Adrenal gland (tissue), 5 donors: ENCODE data around the gene HOXD11.

Experiments
- POLR2A ChIP-seq, 2 donors: fragments of 450-650 bp; IDR thresholded peaks; one replicate each; pipeline ENCODE4 v1.6.1; 2017; ENCODE audit warnings: antibody characterized with exemption in 2 of 2, mild to moderate bottlenecking in 2 of 2, moderate library complexity in 1 of 2
- TF ChIP-seq, protein P1 (sequence below), 6 experiments: fragments of 450-650 bp in 4 of 6; fragments of 200-600 bp in 2 of 6; sonication (generic) in 1 of 6; IDR thresholded peaks; 1 replicate in 5 of 6; 2 replicates in 1 of 6; pipeline versions ENCODE4 v1.5.1 to v1.8.0; 2016 to 2021; ENCODE audit warnings: antibody characterized with exemption in 6 of 6, mild to moderate bottlenecking in 2 of 6, moderate library complexity in 1 of 6
- donor health status: DM: no; HTN: no; CAD: no.

DNA sequence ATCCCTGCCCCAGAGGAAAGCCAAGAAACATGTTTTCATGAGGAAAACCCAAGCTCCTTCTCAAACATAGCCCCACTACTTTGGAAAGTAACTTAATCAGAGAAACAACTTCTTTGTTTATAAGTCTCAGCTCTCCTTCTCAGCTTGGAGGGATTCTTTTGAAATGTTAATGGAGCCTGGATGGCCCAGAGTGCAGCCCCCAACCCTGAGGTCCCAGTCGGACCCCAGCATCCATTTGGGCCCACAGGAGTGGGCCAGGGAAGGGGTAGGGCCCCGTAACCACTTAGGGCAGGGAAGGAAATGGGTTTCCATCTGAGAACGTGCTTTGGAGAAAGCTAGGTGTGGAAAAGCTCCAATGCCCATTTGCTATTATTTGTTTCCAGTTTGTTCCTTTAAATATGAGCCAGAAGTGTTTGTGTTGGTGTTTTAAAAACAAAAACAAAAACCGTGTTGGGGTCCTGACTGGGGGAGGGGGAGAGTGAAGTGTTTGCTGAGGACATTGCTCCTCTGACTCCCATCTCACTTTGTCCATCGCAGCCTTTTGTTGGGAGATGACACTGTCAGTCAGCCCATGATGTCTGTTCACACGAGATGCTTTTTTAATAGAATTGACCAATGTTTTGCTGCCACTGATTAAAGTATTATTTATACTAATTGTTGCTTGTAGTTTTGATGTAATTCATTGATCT, 48.4 kb downstream of the HOXD11 start:
- TF ChIP-seq, protein P1, sequence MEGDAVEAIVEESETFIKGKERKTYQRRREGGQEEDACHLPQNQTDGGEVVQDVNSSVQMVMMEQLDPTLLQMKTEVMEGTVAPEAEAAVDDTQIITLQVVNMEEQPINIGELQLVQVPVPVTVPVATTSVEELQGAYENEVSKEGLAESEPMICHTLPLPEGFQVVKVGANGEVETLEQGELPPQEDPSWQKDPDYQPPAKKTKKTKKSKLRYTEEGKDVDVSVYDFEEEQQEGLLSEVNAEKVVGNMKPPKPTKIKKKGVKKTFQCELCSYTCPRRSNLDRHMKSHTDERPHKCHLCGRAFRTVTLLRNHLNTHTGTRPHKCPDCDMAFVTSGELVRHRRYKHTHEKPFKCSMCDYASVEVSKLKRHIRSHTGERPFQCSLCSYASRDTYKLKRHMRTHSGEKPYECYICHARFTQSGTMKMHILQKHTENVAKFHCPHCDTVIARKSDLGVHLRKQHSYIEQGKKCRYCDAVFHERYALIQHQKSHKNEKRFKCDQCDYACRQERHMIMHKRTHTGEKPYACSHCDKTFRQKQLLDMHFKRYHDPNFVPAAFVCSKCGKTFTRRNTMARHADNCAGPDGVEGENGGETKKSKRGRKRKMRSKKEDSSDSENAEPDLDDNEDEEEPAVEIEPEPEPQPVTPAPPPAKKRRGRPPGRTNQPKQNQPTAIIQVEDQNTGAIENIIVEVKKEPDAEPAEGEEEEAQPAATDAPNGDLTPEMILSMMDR (IDR thresholded peaks at IDR 0.05) = no peak
- no peak for TF ChIP-seq POLR2A (IDR thresholded peaks at IDR 0.05)
